IPS-20b (cell line): ENCODE measurements around the gene CCDC185.

Experiments
- H3K27ac ChIP-seq: one replicate; pipeline ENCODE4 v1.5.1; 2013; ENCODE audit warnings: low read length
- H3K27me3 ChIP-seq: 2 replicates; pipeline ENCODE4 v1.6.1; 2013; ENCODE audit warnings: mild to moderate bottlenecking, low read length, inconsistent platforms; ENCODE audit not compliant: insufficient read depth
- H3K36me3 ChIP-seq: 2 replicates; pipeline ENCODE4 v1.6.1; 2013; ENCODE audit warnings: low read depth, mild to moderate bottlenecking, inconsistent platforms, low read length, moderate library complexity; ENCODE audit not compliant: insufficient read depth
- H3K4me1 ChIP-seq: 2 replicates; pipeline ENCODE4 v1.6.1; 2013; ENCODE audit warnings: mild to moderate bottlenecking, control low read depth, inconsistent platforms, low read length, moderate library complexity; ENCODE audit not compliant: insufficient read depth
- H3K4me3 ChIP-seq: 2 replicates; pipeline ENCODE4 v1.5.1; 2013; ENCODE audit warnings: mild to moderate bottlenecking, low read length, inconsistent platforms
- H3K9ac ChIP-seq: 2 replicates; pipeline ENCODE4 v1.6.1; 2013; ENCODE audit warnings: low read depth, mild to moderate bottlenecking, inconsistent platforms, low read length, moderate library complexity
- H3K9me3 ChIP-seq: 2 replicates; pipeline ENCODE4 v1.6.1; 2013; ENCODE audit warnings: mild to moderate bottlenecking, low read depth, low read length, inconsistent platforms; ENCODE audit not compliant: insufficient read depth

CCDC185 gene

DNA sequence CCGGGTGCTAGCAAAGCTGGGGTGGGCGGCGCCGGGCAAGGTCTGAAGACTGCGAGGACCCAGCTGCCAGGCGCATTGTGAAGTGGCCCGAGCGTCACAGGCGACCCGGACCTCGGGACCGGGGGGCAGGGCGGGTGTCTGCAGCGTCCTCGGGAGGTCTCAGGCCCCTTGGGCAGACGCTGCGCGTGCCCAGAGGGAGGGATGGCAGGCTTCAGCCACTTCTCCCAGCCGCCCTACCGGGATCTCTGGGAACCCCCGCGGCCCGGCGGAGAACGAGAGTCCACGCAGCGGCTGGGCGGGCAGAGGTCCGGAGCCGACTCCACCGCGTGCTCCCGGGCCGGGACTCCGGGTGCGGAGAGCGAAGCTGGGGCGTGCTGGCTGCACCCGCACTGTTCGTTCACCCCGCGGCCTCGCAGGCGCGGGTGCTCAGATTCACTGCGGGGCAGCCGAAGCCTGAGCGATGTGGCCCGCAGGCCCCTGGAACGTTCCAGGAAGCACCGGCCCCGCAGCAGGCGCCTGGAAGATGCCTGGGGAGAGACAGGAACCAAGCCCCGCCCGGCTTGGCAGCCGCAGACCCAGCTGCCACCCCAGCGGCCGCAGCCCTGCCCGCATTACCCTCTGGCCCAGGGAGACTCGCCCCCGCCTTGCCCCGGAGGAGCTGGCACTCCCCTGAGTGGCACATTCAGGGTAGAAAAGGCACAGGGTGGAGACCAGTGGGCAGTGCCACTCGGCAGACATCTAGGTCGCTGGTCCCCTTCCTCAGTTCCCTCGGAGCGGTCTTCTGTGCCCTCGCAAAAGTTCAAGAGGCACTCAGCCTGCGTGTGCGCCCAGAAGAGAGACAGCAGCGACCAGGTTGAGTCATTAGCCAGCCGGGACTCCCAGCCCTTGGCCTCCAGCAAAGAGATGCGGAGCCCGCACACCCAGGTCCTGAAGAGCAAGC, at the start of gene CCDC185:
TSS of gene CCDC185 (plus strand) at position 141 of the 940 bp plus-strand sequence. CDS start at position 202, 61 bp downstream.
- no peak within 1 kb of the TSS for H3K9ac ChIP-seq
- no peaks in the 10 kb centered on the region for H3K4me1 ChIP-seq
- H3K36me3 ChIP-seq = no peaks in the 10 kb centered on the region
- peaks cover 33% of the 10 kb centered on the region for H3K27me3 ChIP-seq
- H3K4me3 ChIP-seq = peak within 1 kb of the TSS; percentile 40; the same call in 1 of the 2 replicates
- no peaks in the 10 kb centered on the region for H3K9me3 ChIP-seq
- H3K27ac ChIP-seq = no peak within 1 kb of the TSS

DNA sequence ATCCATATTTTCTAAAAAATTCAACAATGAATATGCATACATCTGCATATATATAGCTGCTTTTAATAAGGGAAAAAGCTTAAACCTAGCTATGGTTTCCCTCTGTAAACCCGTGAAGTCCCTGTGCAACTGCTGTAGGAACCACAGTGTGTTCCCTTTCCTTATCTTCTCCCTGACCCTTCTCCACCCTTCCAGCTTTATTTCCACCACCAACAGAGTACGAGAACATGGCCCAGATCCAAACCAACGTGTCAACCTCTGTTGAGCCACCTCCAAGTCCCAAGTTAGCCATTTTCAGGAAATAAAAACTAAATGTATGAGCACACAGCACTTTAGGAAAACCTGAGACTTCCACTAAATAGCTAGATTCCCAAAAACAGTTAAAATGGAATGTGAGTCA, 49.5 kb upstream of the CCDC185 start:
- no peaks in the 10 kb centered on the region for H3K27me3 ChIP-seq
- no peak overlapping the region for H3K27ac ChIP-seq
- H3K36me3 ChIP-seq = no peaks in the 10 kb centered on the region
- no peak overlapping the region for H3K4me3 ChIP-seq
- H3K9ac ChIP-seq = no peak overlapping the region
- H3K9me3 ChIP-seq = no peaks in the 10 kb centered on the region
- H3K4me1 ChIP-seq = no peaks in the 10 kb centered on the region

DNA sequence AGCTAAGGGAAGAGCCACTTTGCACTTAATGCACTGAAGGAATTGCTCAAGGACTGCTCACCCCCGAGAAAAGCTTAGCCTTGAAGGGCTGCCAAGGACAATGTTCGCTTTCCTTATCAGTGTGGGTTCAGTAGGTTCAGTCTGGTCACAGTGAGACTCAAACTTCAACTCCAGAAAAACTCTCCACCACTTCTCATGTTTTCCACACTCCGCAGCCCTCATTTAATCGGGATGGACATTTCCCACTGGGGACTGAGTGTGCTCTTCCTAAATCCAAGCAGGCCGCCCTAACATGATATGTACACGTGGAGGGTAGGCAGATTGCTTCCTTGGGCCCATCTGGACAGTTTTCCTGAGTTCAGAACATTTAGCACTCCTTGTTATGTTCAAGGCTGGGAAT, 48.7 kb upstream of the CCDC185 start:
- H3K27me3 ChIP-seq = no peaks in the 10 kb centered on the region
- no peak overlapping the region for H3K27ac ChIP-seq
- no peaks in the 10 kb centered on the region for H3K9me3 ChIP-seq

DNA sequence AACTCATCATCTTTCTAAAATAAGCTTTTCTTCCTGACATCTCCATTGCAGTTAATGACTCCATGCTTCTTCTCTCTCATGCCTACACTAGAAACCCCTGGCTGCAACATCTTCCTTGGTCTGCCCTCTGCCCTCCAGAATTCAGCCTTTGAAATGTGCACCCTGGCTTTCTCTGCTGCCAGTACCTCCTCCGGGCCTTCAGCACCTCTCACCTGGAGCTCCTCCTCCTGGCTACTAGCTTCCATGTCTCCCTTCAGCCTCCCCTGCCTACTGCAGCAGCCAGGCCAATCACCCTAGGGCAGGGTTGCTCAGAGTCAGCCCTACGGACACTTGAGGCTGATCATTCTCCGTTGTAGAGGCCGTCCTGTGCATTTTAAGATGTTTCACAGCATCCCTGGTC, 47.5 kb upstream of the CCDC185 start:
- no peaks in the 10 kb centered on the region for H3K9me3 ChIP-seq
- no peak overlapping the region for H3K9ac ChIP-seq
- no peaks in the 10 kb centered on the region for H3K36me3 ChIP-seq
- H3K4me1 ChIP-seq = no peaks in the 10 kb centered on the region
- no peaks in the 10 kb centered on the region for H3K27me3 ChIP-seq
- H3K27ac ChIP-seq = no peak overlapping the region
- H3K4me3 ChIP-seq = no peak overlapping the region

More for the DNA sequence above, 48.7 kb upstream of the CCDC185 start:
- Histone ChIP-seq H3K36me3 (no peaks in the 10 kb centered on the region), H3K4me1 (no peaks in the 10 kb centered on the region), H3K9ac (no peak overlapping the region), H3K4me3 (no peak overlapping the region)

DNA sequence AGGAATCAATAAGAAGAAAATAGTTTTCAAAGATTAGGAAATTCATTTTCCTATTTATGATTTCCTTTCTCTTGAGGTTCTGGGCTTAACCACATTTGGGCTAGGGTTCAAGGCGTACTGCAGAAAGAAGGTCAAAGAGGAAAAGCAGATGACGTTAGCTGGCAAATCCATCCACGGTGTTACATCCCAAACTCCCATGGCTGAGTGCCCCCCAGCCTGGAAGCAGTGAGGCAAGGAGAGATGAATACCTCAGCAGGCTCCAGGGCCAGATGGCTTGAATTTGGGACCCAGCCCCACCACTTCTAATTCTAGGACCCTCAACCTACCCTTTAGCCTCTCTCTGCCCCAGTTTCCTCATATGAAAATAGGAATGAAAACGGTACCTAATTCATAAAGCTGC, 46.9 kb upstream of the CCDC185 start:
- Histone ChIP-seq H3K27ac (no peak overlapping the region), H3K4me3 (no peak overlapping the region), H3K9me3 (no peaks in the 10 kb centered on the region), H3K9ac (no peak overlapping the region), H3K4me1 (no peaks in the 10 kb centered on the region), H3K27me3 (no peaks in the 10 kb centered on the region), H3K36me3 (no peaks in the 10 kb centered on the region)

DNA sequence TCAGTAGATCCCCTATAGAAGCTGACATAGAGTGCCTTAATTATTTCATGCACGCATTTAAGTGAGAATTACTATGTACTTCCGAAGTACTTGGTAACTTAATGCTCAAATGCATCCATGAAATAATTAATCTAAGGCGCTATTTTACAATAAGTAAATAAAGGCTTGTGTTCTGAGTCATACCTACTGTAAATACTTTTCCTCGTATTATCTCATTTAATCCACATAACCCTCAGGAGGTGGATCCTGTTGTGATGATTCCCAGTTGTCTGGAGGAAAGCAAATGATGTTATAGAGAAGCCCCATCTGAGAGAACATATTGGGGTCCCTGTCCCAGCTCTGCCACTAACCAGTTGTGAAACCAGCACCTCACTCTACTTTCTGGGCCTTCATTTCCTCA, 45.6 kb upstream of the CCDC185 start:
- 0 out of 2 replicates have a peak, but pooled peaks cover 2% of the 10 kb centered on the region for H3K4me1 ChIP-seq
- no peak overlapping the region for H3K27ac ChIP-seq
- H3K4me3 ChIP-seq = no peak overlapping the region
- no peaks in the 10 kb centered on the region for H3K36me3 ChIP-seq
- no peaks in the 10 kb centered on the region for H3K27me3 ChIP-seq
- no peak overlapping the region for H3K9ac ChIP-seq
- no peaks in the 10 kb centered on the region for H3K9me3 ChIP-seq

DNA sequence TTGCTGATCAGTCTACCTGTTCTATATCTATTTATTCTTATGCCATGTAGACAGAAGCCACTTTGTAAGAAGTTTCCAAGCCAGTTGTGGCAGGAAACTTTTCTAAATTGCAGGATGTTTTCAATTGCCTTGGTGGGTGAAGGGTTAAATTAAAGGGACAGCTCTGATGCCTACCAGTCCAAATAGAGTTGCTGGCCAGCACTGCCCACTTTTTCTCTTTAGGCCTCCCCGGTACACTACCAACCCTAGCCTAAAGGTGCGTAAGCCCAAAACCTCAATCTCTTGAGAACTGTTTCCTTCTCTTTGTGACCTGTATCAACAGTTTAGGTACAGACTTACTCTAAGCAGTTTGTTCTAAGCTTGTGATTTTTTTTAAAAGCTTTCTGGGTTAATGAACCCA, 44.8 kb upstream of the CCDC185 start:
- H3K27ac ChIP-seq = no peak overlapping the region
- no peaks in the 10 kb centered on the region for H3K9me3 ChIP-seq
- no peaks in the 10 kb centered on the region for H3K27me3 ChIP-seq
- no peak overlapping the region for H3K9ac ChIP-seq
- 0 out of 2 replicates have a peak, but pooled peaks cover 2% of the 10 kb centered on the region for H3K4me1 ChIP-seq
- H3K36me3 ChIP-seq = no peaks in the 10 kb centered on the region
- H3K4me3 ChIP-seq = no peak overlapping the region

DNA sequence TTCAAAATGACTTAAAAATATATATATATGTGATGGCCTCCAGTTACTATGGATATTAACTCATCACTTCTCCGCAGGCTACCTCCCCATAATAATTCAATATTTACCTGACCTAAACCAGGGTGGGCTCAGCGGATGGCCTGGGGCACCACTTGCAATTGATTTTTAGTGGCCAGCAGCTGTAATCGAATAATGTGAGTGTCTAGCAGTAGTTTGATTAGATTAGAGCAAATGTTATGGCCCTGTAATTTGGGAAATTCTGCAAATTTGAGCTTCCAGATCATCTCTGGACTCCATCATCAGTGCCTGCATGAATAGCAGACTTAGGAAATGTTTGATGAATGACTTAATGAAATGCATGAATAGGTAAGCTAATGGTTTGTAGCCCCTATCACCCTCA, 44.0 kb upstream of the CCDC185 start:
- Histone ChIP-seq H3K9me3 (no peaks in the 10 kb centered on the region), H3K36me3 (no peaks in the 10 kb centered on the region), H3K27me3 (no peaks in the 10 kb centered on the region), H3K27ac (no peak overlapping the region), H3K9ac (no peak overlapping the region), H3K4me3 (no peak overlapping the region), H3K4me1 (0 out of 2 replicates have a peak, but pooled peaks cover 2% of the 10 kb centered on the region)

DNA sequence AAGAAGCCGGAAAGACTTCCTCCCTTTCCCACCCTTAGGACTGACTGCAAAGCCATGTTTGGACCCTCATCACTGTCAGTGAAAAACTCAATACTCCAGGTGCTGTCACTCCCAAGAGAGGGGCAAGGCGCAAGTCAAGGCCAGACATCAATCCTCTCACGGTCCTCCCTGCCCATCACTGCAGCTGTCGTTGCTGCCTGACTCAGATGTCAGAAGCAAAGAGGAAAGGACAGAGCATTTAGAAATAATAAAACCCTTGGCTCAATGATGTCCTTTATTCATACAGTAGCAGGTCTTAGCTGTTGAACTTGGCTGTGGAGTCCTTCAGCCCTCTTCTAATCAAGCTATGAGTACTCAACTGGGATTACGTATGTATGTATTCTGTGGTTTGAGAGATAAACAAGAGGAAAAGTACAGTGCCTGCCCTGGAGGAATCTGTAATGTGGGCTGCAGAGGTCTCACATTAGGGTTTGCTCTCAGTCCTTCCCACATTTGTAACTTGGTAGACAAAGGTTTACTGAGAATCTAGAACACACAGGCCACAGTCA, 42.8 kb upstream of the CCDC185 start:
- Histone ChIP-seq H3K4me1 (0 out of 2 replicates have a peak, but pooled peaks cover 2% of the 10 kb centered on the region), H3K36me3 (no peaks in the 10 kb centered on the region), H3K4me3 (no peak overlapping the region), H3K9ac (no peak overlapping the region), H3K27ac (no peak overlapping the region), H3K9me3 (no peaks in the 10 kb centered on the region), H3K27me3 (no peaks in the 10 kb centered on the region)

DNA sequence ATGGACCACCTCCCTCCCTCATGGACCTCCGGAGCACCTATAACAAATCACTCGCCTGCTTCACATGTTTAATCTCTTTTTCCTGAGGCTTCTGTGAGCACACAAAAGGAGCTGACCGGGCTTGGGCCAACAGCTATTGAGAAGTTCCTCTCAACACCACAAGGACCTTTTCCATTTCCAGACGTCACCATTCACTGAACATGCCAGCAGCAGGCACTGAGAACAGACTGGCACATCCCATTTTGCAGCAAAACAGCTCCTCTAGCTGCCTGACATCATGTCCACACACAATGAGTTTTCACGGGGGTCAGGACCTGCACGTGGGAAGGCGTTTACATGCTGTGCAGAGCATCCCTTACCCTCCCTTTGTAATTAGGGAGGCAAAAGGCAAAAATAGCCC, 40.3 kb upstream of the CCDC185 start:
- H3K4me3 ChIP-seq = no peak overlapping the region
- 0 out of 2 replicates have a peak, but pooled peaks cover 2% of the 10 kb centered on the region for H3K4me1 ChIP-seq
- no peaks in the 10 kb centered on the region; the same call in 1 of the 2 replicates for H3K27me3 ChIP-seq
- no peaks in the 10 kb centered on the region for H3K36me3 ChIP-seq
- no peak overlapping the region for H3K27ac ChIP-seq
- no peak overlapping the region for H3K9ac ChIP-seq
- no peaks in the 10 kb centered on the region for H3K9me3 ChIP-seq

DNA sequence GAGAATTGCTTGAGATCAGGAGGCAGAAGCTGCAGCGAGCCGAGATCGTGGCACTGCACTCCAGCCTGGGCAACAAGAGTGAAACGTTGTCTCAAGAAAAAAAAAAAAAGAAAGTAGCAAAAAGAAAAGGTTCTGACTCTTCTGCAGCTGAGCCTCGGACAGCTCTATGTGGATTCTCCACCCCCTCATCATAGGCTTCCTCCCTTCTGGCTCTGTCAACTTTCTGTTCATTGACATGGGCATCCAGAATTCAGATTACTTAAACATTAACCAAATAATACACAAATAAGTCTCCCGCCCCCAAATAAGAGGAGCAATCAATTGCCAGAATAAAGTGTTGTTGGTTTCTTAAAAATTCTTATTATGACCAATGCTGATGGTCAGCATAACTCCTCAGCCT, 39.3 kb upstream of the CCDC185 start:
- no peak overlapping the region for H3K9ac ChIP-seq
- no peaks in the 10 kb centered on the region for H3K9me3 ChIP-seq
- no peaks in the 10 kb centered on the region for H3K36me3 ChIP-seq
- 0 out of 2 replicates have a peak, but pooled peaks cover 4% of the 10 kb centered on the region for H3K4me1 ChIP-seq
- no peak overlapping the region for H3K4me3 ChIP-seq
- peaks cover 6% of the 10 kb centered on the region; the same call in 1 of the 2 replicates for H3K27me3 ChIP-seq
- no peak overlapping the region for H3K27ac ChIP-seq

DNA sequence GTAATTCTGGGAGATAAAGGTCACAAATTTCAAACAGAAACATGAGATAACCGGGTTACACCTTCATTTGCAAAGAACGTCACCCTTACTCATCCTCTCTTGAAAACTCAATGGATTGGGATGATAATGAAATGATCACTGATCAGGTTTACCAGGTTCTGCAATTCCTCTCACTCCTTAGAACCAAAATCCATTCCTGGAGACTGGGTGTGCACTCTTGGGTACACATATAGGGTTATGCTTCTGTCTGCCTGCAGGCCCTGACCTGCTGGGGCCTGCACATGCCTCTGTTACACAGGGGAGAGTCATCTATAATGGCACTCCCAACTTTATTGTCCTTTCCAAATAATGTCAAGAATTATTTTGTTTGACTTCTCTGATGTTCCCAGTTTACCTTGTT, 37.5 kb upstream of the CCDC185 start:
- no peak overlapping the region for H3K4me3 ChIP-seq
- no peak overlapping the region for H3K27ac ChIP-seq
- peaks cover 21% of the 10 kb centered on the region for H3K27me3 ChIP-seq
- H3K9ac ChIP-seq = no peak overlapping the region
- 0 out of 2 replicates have a peak, but pooled peaks cover 4% of the 10 kb centered on the region for H3K4me1 ChIP-seq
- no peaks in the 10 kb centered on the region for H3K9me3 ChIP-seq
- H3K36me3 ChIP-seq = no peaks in the 10 kb centered on the region
